Cardiac fibroblast (primary cell): Measurements from ENCODE around the gene ALOX5.
"Not testable (repeated sequence)": the region's sequence is repeated elsewhere in the genome, so short reads cannot be mapped to it uniquely, and the experiment has no call there.

Source experiments
- DNase-seq, 2 donors: peaks; one replicate each; pipeline versions ENCODE4 v3.0.0 to v3.0.0-alpha.2; 2010; ENCODE audit warnings: low read depth in 2 of 2
- H3K4me3 ChIP-seq, 2 donors: replicated peaks in 1 of 2; 1 replicate in 1 of 2; 2 replicates in 1 of 2; pipeline ENCODE4 v1.5.1; 2011; ENCODE audit warnings: low read depth in 2 of 2, low read length in 2 of 2, mild to moderate bottlenecking in 2 of 2, moderate library complexity in 1 of 2
- CTCF ChIP-seq: IDR thresholded peaks from one replicate; pipeline ENCODE4 v1.5.1; 2011; ENCODE audit warnings: low read depth, mild to moderate bottlenecking, low read length, inconsistent platforms

Gene ALOX5

DNA sequence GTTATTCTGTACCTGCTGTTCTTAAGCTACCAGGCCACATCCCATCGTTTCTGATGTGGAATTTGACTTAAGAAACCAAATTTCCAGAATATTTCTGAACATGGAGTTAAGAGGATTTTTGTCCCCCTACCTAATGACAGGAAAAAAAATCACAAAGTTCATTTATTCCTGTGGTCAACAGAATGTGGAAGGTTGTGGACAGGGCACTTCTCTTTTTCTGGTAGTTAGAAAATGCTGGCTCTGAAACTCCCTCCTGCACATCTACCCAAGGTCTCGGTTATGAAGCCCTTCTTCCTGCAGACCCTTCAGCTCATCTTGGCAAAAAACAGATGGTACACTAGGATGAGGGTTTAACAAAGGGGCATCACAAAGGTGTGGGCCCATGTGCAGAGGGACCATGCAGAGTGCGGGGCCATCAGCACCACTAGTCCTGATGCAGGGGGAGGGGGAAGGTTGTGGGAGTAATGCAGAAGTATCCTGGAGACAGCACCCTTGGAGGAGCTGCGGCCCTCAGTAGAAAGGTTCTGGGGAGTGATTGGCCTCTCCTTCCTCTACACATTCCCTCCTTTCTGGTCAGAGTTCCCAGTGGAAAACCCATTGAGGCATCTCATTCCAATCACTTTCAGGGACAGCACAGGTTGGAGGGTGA is 9.8 kb downstream of the ALOX5 start:
- no peak for DNase-seq
- no peak overlapping the region for H3K4me3 ChIP-seq
- no peak for TF ChIP-seq CTCF

DNA sequence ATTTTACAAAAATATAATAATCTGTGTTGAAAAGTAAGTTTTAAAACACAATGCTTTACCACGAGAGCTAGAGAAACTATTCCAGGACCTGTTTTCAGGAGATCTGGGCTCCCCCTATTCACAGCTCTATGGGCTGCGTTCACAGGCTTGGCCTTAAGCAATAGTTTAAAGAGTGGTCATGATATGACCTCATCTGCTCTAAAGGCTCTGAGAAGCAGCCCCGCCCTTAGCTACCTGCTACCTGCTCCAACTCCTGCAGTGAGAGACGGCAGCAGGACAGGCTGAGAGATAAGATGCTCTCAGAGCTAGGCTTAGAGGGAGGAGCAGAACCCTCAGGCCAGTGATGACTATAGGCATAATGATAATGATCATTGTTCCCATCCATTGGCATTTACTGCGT is 12.6 kb downstream of the ALOX5 start:
- TF ChIP-seq CTCF, result no peak
- no peak overlapping the region for H3K4me3 ChIP-seq
- DNase-seq, result no peak

GRCh38 chr10:45387096-45387893 is 13.3 kb downstream of the ALOX5 start:
- DNase-seq, result no peak
- H3K4me3 ChIP-seq, result no peak overlapping the region
- no peak for TF ChIP-seq CTCF

- DNase-seq, H3K4me3 ChIP-seq: not testable (repeated sequence)
Observed at GRCh38 chr10:45389671-45390070, 15.7 kb downstream of the ALOX5 start.

DNA sequence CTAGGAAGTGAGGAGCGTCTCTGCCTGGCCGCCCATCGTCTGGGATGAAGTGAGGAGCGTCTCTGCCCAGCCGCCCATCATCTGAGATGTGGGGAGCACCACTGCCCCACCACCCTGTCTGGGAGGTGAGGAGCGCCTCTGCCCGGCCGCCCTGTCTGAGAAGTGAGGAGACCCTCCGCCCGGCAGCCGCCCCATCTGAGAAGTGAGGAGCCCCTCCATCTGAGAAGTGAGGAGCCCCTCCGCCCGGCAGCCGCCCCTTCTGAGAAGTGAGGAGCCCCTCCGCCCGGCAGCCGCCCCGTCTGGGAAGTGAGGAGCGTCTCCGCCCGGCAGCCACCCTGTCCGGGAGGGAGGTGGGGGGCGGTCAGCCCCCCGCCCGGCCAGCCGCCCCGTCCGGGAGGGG is 17.6 kb downstream of the ALOX5 start:
- not testable (repeated sequence) for DNase-seq, H3K4me3 ChIP-seq

DNA sequence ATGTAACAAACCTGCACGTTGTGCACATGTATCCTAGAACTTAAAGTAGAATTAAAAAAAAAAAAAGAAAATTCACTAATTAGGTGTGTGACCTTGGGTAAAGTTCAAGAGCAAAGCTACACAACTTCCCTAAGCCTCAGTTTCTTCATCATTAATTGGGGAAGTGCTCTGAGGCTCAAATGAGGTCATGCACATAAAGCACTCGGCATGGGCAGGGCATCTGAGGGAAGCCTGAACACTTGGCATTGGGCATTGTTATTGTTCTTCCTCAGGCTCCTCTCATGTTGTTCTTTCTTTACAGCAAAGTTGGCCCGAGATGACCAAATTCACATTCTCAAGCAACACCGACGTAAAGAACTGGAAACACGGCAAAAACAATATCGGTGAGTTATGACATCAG is 21.5 kb downstream of the ALOX5 start:
- DNase-seq, result no peak
- no peak overlapping the region for H3K4me3 ChIP-seq
- no peak for TF ChIP-seq CTCF

- TF ChIP-seq CTCF, result no peak
- no peak overlapping the region for H3K4me3 ChIP-seq
- DNase-seq, result no peak
Observed at GRCh38 chr10:45398595-45398994, 24.6 kb downstream of the ALOX5 start.

DNA sequence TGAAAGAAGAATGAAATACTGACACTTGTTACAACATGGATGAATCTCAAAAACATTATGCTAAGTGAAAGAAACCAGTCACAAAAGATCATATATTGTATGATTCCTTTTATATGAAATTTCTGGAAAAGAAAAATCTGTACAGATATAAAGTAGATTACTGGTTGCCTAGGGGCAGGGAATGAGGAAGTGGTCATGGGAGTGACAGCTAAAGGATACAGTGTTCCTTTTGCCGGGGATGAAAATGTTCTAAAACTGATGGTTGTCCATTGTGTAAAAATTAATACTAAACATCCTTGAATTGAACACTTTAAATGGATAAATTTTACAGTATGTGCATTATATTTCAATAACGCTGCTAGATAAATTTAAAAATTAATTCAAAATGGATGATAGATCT is 25.1 kb downstream of the ALOX5 start:
- DNase-seq, result no peak
- H3K4me3 ChIP-seq, result no peak overlapping the region
- TF ChIP-seq CTCF, result no peak
